ENCODE measurements around the gene NEK8. TPM values are rescaled to one million over a fixed set of nuclear protein-coding genes. Genes with fewer than 3 reads are reported as not detected.

NEK8 gene
- total RNA-seq, 1 experiment from 2014 or later = 13.8 TPM

DNA sequence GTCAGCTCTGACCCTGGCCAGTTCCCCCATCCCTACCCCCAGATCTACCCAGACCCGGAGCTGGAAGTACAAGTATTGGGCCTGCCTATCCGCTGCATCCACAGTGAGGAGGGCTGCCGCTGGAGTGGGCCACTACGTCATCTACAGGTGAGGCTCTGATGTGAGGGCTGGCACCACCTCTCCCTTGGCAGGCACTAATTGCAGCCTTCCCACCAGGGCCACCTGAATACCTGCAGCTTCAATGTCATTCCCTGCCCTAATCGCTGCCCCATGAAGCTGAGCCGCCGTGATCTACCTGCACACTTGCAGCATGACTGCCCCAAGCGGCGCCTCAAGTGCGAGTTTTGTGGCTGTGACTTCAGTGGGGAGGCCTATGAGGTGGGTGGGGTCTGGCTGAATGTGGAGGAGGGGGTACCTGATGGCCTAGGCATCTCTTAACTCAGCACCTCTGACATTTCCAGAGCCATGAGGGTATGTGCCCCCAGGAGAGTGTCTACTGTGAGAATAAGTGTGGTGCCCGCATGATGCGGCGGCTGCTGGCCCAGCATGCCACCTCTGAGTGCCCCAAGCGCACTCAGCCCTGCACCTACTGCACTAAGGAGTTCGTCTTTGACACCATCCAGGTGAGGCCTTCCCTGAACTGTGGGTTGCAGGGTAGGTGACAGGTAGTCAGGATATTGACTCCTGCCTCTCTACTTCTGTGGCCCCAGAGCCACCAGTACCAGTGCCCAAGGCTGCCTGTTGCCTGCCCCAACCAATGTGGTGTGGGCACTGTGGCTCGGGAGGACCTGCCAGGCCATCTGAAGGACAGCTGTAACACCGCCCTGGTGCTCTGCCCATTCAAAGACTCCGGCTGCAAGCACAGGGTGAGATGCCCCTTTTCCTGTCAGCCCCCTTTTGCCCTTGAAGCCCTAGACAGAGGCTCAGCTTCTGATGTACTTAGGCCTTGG lies 19.5 kb downstream of the NEK8 start:
- Histone ChIP-seq H3K4me3 (ENCODE audit: low read length) (no peak overlapping the region), H2AFZ (ENCODE audit: low read length) (no peak overlapping the region), H3K27me3 (ENCODE audit: low read length) (no peaks in the 10 kb centered on the region), H4K20me1 (ENCODE audit: insufficient read depth, low read depth, low read length) (peaks cover 33% of the 10 kb centered on the region), H3K9me3 (ENCODE audit: low read length) (no peaks in the 10 kb centered on the region), H3K79me2 (ENCODE audit: low read length) (peaks cover 34% of the 10 kb centered on the region), H3K9me2 (replicated peaks; ENCODE audit: insufficient read depth, low read length) (no peaks in the 10 kb centered on the region), H3K4me1 (ENCODE audit: low read length) (peaks cover 25% of the 10 kb centered on the region), H3K36me3 (ENCODE audit: insufficient read depth, low read length) (peaks cover 14% of the 10 kb centered on the region), H3K4me2 (ENCODE audit: low read depth, low read length, poor library complexity, severe bottlenecking) (no peak overlapping the region), H3K9ac (ENCODE audit: low read length) (no peak overlapping the region), H3K27ac (ENCODE audit: low read length) (no peak overlapping the region)
- DNase-seq = no peak

- no peaks in the 10 kb centered on the region for H3K27me3 ChIP-seq (ENCODE audit: low read length)
- no peaks in the 10 kb centered on the region for H3K9me3 ChIP-seq (ENCODE audit: low read length)
- H3K4me3 ChIP-seq (ENCODE audit: low read length) = no peak overlapping the region
- H3K36me3 ChIP-seq (ENCODE audit: insufficient read depth, low read length) = peaks cover 14% of the 10 kb centered on the region
- H3K4me1 ChIP-seq (ENCODE audit: low read length) = peaks cover 19% of the 10 kb centered on the region
- H4K20me1 ChIP-seq (ENCODE audit: insufficient read depth, low read depth, low read length) = peaks cover 33% of the 10 kb centered on the region
- no peak for DNase-seq
- H3K9ac ChIP-seq (ENCODE audit: low read length) = no peak overlapping the region
- H3K9me2 ChIP-seq (replicated peaks; ENCODE audit: insufficient read depth, low read length) = no peaks in the 10 kb centered on the region
- H3K79me2 ChIP-seq (ENCODE audit: low read length) = peaks cover 34% of the 10 kb centered on the region
- no peak overlapping the region for H3K27ac ChIP-seq (ENCODE audit: low read length)
- H2AFZ ChIP-seq (ENCODE audit: low read length) = no peak overlapping the region
- H3K4me2 ChIP-seq (ENCODE audit: low read depth, low read length, poor library complexity, severe bottlenecking) = no peak overlapping the region
Observed at GRCh38 chr17:28748852-28749515, 20.4 kb downstream of the NEK8 start.

GRCh38 chr17:28749516-28750177 lies 21.1 kb downstream of the NEK8 start:
- no peak overlapping the region for H3K27ac ChIP-seq (ENCODE audit: low read length)
- peaks cover 31% of the 10 kb centered on the region for H4K20me1 ChIP-seq (ENCODE audit: insufficient read depth, low read depth, low read length)
- no peak for DNase-seq
- peaks cover 19% of the 10 kb centered on the region for H3K4me1 ChIP-seq (ENCODE audit: low read length)
- H3K4me2 ChIP-seq (ENCODE audit: low read depth, low read length, poor library complexity, severe bottlenecking) = no peak overlapping the region
- no peaks in the 10 kb centered on the region for H3K27me3 ChIP-seq (ENCODE audit: low read length)
- H3K9ac ChIP-seq (ENCODE audit: low read length) = no peak overlapping the region
- H3K79me2 ChIP-seq (ENCODE audit: low read length) = peaks cover 27% of the 10 kb centered on the region
- H3K36me3 ChIP-seq (ENCODE audit: insufficient read depth, low read length) = peaks cover 14% of the 10 kb centered on the region
- H3K9me2 ChIP-seq (replicated peaks; ENCODE audit: insufficient read depth, low read length) = no peaks in the 10 kb centered on the region
- no peaks in the 10 kb centered on the region for H3K9me3 ChIP-seq (ENCODE audit: low read length)
- H2AFZ ChIP-seq (ENCODE audit: low read length) = no peak overlapping the region
- no peak overlapping the region for H3K4me3 ChIP-seq (ENCODE audit: low read length)

DNA sequence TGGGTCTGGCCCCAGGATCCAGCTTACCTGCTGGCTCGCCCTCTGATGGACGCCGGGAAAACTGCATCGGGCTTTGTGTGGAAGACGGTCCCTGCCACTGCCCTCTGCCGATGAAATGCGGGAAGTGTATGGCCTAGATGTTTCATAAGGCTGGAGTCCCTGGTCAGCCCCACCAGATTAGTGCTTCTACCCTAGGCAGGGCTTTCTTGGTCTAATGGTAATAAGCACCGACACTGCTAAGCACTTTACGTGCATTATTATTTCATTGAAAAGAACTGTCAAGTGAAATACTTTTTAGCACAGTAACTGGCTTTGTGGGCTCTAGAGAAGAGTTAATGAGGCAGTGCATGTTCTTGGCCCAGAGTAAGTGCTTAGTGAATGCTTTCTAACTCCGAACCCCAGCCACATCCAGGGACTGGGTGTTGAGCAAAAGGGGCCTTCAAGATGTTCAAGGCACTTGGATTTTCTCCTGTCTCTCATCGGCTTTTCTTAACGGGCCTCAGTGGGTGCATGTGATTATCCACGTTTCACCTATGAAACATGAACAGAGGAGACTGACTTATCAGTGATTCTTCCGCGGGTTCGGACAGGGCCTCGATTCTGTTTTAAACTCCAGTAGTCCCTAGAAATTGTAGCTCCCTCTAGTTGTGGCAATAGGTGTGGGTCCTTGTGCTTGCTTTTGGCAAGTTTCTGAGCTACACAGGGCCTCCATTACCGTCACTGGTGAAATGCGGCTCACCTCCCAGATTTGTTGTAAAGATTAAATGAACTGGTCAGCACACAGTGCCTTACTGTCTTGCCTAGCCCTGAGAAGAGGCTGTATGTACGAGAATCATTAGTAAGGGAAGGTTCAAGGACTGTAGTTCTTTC lies 21.8 kb downstream of the NEK8 start:
- peak; percentile 95 for DNase-seq
- Histone ChIP-seq H4K20me1 (ENCODE audit: insufficient read depth, low read depth, low read length) (peaks cover 24% of the 10 kb centered on the region), H3K36me3 (ENCODE audit: insufficient read depth, low read length) (peaks cover 14% of the 10 kb centered on the region), H3K27ac (ENCODE audit: low read length) (no peak overlapping the region), H3K4me3 (ENCODE audit: low read length) (no peak overlapping the region), H3K4me1 (ENCODE audit: low read length) (peaks cover 15% of the 10 kb centered on the region), H3K27me3 (ENCODE audit: low read length) (no peaks in the 10 kb centered on the region), H3K9me2 (replicated peaks; ENCODE audit: insufficient read depth, low read length) (no peaks in the 10 kb centered on the region), H3K4me2 (ENCODE audit: low read depth, low read length, poor library complexity, severe bottlenecking) (no peak overlapping the region), H2AFZ (ENCODE audit: low read length) (no peak overlapping the region), H3K9me3 (ENCODE audit: low read length) (no peaks in the 10 kb centered on the region), H3K79me2 (ENCODE audit: low read length) (peaks cover 19% of the 10 kb centered on the region), H3K9ac (ENCODE audit: low read length) (no peak overlapping the region)

DNA sequence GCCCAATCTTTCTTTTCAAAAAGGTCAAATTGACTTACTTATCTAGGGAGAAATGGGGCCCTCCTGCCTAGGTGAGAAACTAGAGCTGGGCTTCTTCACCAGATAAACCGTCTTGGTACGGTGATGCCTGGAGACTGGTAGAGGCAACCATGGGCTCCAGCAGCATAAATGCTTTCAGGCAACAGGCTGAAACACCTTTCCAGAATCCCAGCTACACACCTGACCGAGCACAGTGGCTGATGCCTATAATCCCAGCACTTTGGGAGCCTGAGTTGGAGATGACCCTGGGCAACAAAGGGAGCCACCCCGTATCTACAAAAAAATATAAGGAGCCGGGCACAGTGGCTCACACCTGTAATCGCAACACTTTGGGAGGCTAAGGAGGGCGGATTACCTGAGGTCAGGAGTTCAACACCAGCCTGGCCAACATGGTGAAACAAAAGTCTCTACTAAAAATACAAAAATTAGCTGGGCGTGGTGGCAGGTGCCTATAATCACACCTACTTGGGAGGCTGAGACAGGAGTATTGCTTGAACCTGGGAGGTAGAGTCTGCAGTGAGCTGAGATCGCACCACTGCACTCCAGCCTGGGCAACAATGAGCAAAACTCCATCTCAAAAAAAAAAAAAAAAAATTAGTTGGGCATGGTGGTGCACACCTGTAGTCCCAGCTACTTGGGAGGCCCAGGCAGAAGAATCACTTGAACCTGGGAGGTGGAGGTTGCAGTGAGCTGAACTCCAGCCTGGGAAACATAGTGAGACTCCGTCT lies 23.2 kb downstream of the NEK8 start:
- Histone ChIP-seq H3K79me2 (ENCODE audit: low read length) (peaks cover 6% of the 10 kb centered on the region), H3K27ac (ENCODE audit: low read length) (no peak overlapping the region), H3K27me3 (ENCODE audit: low read length) (no peaks in the 10 kb centered on the region), H3K9me2 (replicated peaks; ENCODE audit: insufficient read depth, low read length) (no peaks in the 10 kb centered on the region), H3K9me3 (ENCODE audit: low read length) (no peaks in the 10 kb centered on the region), H3K4me2 (ENCODE audit: low read depth, low read length, poor library complexity, severe bottlenecking) (no peak overlapping the region), H3K4me3 (ENCODE audit: low read length) (no peak overlapping the region), H3K9ac (ENCODE audit: low read length) (no peak overlapping the region), H2AFZ (ENCODE audit: low read length) (no peak overlapping the region), H3K36me3 (ENCODE audit: insufficient read depth, low read length) (peaks cover 18% of the 10 kb centered on the region), H3K4me1 (ENCODE audit: low read length) (peaks cover 6% of the 10 kb centered on the region), H4K20me1 (ENCODE audit: insufficient read depth, low read depth, low read length) (peaks cover 11% of the 10 kb centered on the region)
- DNase-seq = no peak

- Histone ChIP-seq H2AFZ (ENCODE audit: low read length) (no peak overlapping the region), H3K36me3 (ENCODE audit: insufficient read depth, low read length) (peaks cover 20% of the 10 kb centered on the region; the same call in 1 of the 2 replicates), H3K4me1 (ENCODE audit: low read length) (peaks cover 16% of the 10 kb centered on the region), H3K79me2 (ENCODE audit: low read length) (peaks cover 4% of the 10 kb centered on the region; the same call in 1 of the 2 replicates), H3K27ac (ENCODE audit: low read length) (no peak overlapping the region), H3K9ac (ENCODE audit: low read length) (no peak overlapping the region), H3K9me2 (replicated peaks; ENCODE audit: insufficient read depth, low read length) (no peaks in the 10 kb centered on the region), H3K4me3 (ENCODE audit: low read length) (no peak overlapping the region), H4K20me1 (ENCODE audit: insufficient read depth, low read depth, low read length) (no peaks in the 10 kb centered on the region), H3K27me3 (ENCODE audit: low read length) (no peaks in the 10 kb centered on the region), H3K4me2 (ENCODE audit: low read depth, low read length, poor library complexity, severe bottlenecking) (no peak overlapping the region), H3K9me3 (ENCODE audit: low read length) (no peaks in the 10 kb centered on the region)
- DNase-seq = no peak
Observed at GRCh38 chr17:28755486-28755885, 26.9 kb downstream of the NEK8 start.

DNA sequence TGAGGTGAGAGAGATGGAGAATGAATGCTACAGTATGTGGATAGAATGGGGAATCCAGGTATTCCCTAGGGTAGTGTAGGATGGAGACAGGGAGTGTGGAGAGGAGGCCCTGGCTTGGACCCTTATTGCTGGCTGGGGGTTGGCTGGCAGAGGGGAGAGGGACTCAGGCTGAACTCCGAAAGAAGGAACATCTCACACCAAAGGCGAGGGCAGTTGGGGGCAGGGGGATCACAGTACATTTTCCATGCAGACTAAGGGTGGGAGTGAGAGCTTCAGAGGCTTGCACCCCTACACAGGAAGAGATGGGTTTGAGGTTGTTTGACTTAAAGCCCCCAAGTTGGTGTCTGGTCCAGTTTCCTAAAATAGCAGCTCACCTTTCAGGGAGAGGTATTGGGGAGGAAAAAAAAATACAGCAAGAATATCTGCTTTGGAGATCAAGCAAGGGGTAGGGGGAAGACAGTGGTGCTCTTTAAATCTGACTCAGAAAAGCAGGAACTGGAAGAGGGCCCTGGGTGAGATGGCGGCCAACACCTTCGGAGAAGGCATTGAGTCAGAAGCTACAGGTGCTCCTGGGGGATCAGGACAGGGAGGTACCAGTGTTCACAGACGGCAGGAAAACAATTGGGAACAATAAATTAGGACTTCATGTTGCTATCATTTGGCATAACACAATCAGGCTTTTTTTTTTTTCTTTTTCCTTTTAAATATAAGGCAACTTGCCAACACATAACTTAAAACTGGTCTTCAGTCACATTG lies 27.6 kb downstream of the NEK8 start:
- Histone ChIP-seq H3K9ac (ENCODE audit: low read length) (no peak overlapping the region), H3K4me3 (ENCODE audit: low read length) (no peak overlapping the region), H3K27ac (ENCODE audit: low read length) (peak overlapping the region; percentile 17; the same call in 1 of the 2 replicates), H3K9me3 (ENCODE audit: low read length) (no peaks in the 10 kb centered on the region), H2AFZ (ENCODE audit: low read length) (no peak overlapping the region), H3K79me2 (ENCODE audit: low read length) (peaks cover 11% of the 10 kb centered on the region), H3K4me1 (ENCODE audit: low read length) (peaks cover 17% of the 10 kb centered on the region), H3K27me3 (ENCODE audit: low read length) (no peaks in the 10 kb centered on the region), H3K4me2 (ENCODE audit: low read depth, low read length, poor library complexity, severe bottlenecking) (no peak overlapping the region), H3K36me3 (ENCODE audit: insufficient read depth, low read length) (peaks cover 26% of the 10 kb centered on the region; the same call in 1 of the 2 replicates), H3K9me2 (replicated peaks; ENCODE audit: insufficient read depth, low read length) (no peaks in the 10 kb centered on the region), H4K20me1 (ENCODE audit: insufficient read depth, low read depth, low read length) (no peaks in the 10 kb centered on the region)
- no peak for DNase-seq

Data from Karpas-422 (cell line).